ENCODE data around the gene ZNF69.
"Not testable (repeated sequence)": the region's sequence is repeated elsewhere in the genome, so short reads cannot be mapped to it uniquely, and the experiment has no call there.

ZNF69 gene

GRCh38 chr19:11887611-11888531 lies at the start of gene ZNF69:
TSS of gene ZNF69 (plus strand) at chr19:11887782. CDS start at chr19:11887924, 142 bp downstream.
- no peak for DNase-seq

- no peak for DNase-seq
Observed at GRCh38 chr19:11843722-11844121, 43.9 kb upstream of the ZNF69 start.

- DNase-seq: not testable (repeated sequence)
Observed at GRCh38 chr19:11847615-11848014, 40.0 kb upstream of the ZNF69 start.

- DNase-seq: no peak
Observed at GRCh38 chr19:11848200-11848593, 39.4 kb upstream of the ZNF69 start.

- DNase-seq: peak; percentile 2
Observed at GRCh38 chr19:11848594-11849469, 38.8 kb upstream of the ZNF69 start, which contains the start of gene ZNF439. TSS of gene ZNF439 (plus strand) at chr19:11848726. CDS start at chr19:11848868, 142 bp downstream.

- DNase-seq: not testable (repeated sequence)
Observed at GRCh38 chr19:11850289-11850688, 37.3 kb upstream of the ZNF69 start.

- DNase-seq: no peak
Observed at GRCh38 chr19:11853358-11853757, 34.2 kb upstream of the ZNF69 start.

GRCh38 chr19:11856596-11857250 lies 30.9 kb upstream of the ZNF69 start:
- DNase-seq: no peak

GRCh38 chr19:11860721-11861120 lies 26.9 kb upstream of the ZNF69 start:
- DNase-seq: no peak

GRCh38 chr19:11861301-11861700 lies 26.3 kb upstream of the ZNF69 start:
- no peak for DNase-seq

- DNase-seq: not testable (repeated sequence)
Observed at GRCh38 chr19:11867766-11868165, 19.8 kb upstream of the ZNF69 start.

- no peak for DNase-seq
Observed at GRCh38 chr19:11868188-11868587, 19.4 kb upstream of the ZNF69 start.

GRCh38 chr19:11872624-11873023 lies 15.0 kb upstream of the ZNF69 start:
- DNase-seq: no peak

GRCh38 chr19:11873762-11874161 lies 13.8 kb upstream of the ZNF69 start:
- DNase-seq: no peak

- DNase-seq: not testable (repeated sequence)
Observed at GRCh38 chr19:11879687-11880266, 7.8 kb upstream of the ZNF69 start.

GRCh38 chr19:11880598-11880997 lies 7.0 kb upstream of the ZNF69 start:
- DNase-seq: no peak

- DNase-seq: peak; percentile 7
Observed at GRCh38 chr19:11881151-11881800, 6.3 kb upstream of the ZNF69 start.

GRCh38 chr19:11882606-11883005 lies 5.0 kb upstream of the ZNF69 start:
- no peak for DNase-seq

- DNase-seq: no peak
Observed at GRCh38 chr19:11887234-11887610, 360 bp upstream of the ZNF69 start.

GRCh38 chr19:11889901-11890300 lies 2.3 kb downstream of the ZNF69 start:
- not testable (repeated sequence) for DNase-seq

- no peak for DNase-seq
Observed at GRCh38 chr19:11890634-11891033, 3.1 kb downstream of the ZNF69 start.

- DNase-seq: no peak
Observed at GRCh38 chr19:11894851-11895250, 7.3 kb downstream of the ZNF69 start.

All from NCI-H2171 (cell line).